Gastrocnemius medialis (tissue), 4 donors: ENCODE results near the gene DYNC2LI1. TPM values are rescaled to one million over a fixed set of nuclear protein-coding genes. Genes with fewer than 3 reads are reported as not detected.

Source experiments
- ATAC-seq, 2 donors: fragments of 150-250 bp; one replicate each; pipeline ENCODE4 v1.9.1; 2016
- DNase-seq, 2 donors: peaks; one replicate each; pipeline ENCODE4 v3.0.0-alpha.2; 2019
- H3K27ac ChIP-seq, 4 donors: fragments of 200-600 bp; sonication (generic); 1 replicate in 1 of 4; 2 replicates in 3 of 4; pipeline ENCODE4 v1.5.1; 2016 to 2018; ENCODE audit warnings: mild to moderate bottlenecking in 2 of 4, moderate library complexity in 1 of 4
- H3K27me3 ChIP-seq, 3 donors: fragments of 200-600 bp; sonication (generic) in 2 of 3; 1 replicate in 1 of 3; 2 replicates in 2 of 3; pipeline versions ENCODE4 v1.5.1 to v1.6.0; 2016 to 2019; ENCODE audit warnings: mild to moderate bottlenecking in 1 of 3, moderate library complexity in 1 of 3
- H3K36me3 ChIP-seq, 2 donors: fragments of 200-600 bp; sonication (generic) in 1 of 2; one replicate each; pipeline ENCODE4 v1.5.1; 2017 to 2018
- H3K4me1 ChIP-seq, 2 donors: fragments of 200-600 bp; sonication (generic) in 1 of 2; one replicate each; pipeline ENCODE4 v1.5.1; 2016 to 2017; ENCODE audit warnings: mild to moderate bottlenecking in 2 of 2
- H3K4me3 ChIP-seq, 4 donors: fragments of 200-600 bp; sonication (generic) in 3 of 4; 1 replicate in 1 of 4; 2 replicates in 3 of 4; pipeline ENCODE4 v1.5.1; 2016 to 2019; ENCODE audit warnings: mild to moderate bottlenecking in 2 of 4
- H3K9me3 ChIP-seq, 3 donors: fragments of 200-600 bp; sonication (generic) in 2 of 3; 1 replicate in 1 of 3; 2 replicates in 2 of 3; pipeline ENCODE4 v1.5.1; 2016 to 2019
- POLR2A ChIP-seq, 2 donors: fragments of 450-650 bp; IDR thresholded peaks; one replicate each; pipeline ENCODE4 v1.6.1; 2017; ENCODE audit warnings: antibody characterized with exemption in 2 of 2, mild to moderate bottlenecking in 2 of 2, moderate library complexity in 2 of 2
- in situ Hi-C, 4 donors: fragments of 200-750 bp; cut with MboI; loops; one replicate each; pipeline versions ENCODE4 v1.15.0 to v1.8.0; 2017; ENCODE audit warnings: low sequenced_read_pairs in 4 of 4
- intact Hi-C: fragments of 100-400 bp; cut with DNase I; formaldehyde crosslinking; loops from one replicate; pipeline ENCODE4 v1.15.1; 2023; ENCODE audit warnings: low total_unique reads
- total RNA-seq, 4 donors: library from RNA; depleted of rRNA; stranded (reverse); fragments of >200 nt; gene quantifications; one replicate each; pipeline versions ENCODE4 v1.1.0 to v1.2.3, GENCODE V29; 2016
- TF ChIP-seq, protein P1 (sequence below), 5 experiments: fragments of 450-650 bp in 3 of 5; fragments of 200-600 bp in 2 of 5; sonication (generic) in 2 of 5; IDR thresholded peaks in 4 of 5; conservative IDR thresholded peaks in 1 of 5; 1 replicate in 4 of 5; 2 replicates in 1 of 5; pipeline ENCODE4 v1.5.1; 2016 to 2019; ENCODE audit warnings: antibody characterized with exemption in 5 of 5, mild to moderate bottlenecking in 3 of 5, moderate library complexity in 3 of 5

The DYNC2LI1 gene
- total RNA-seq, 4 donors from 2014 or later, result 8.1 to 13.1 (median 10.2) TPM

DNA sequence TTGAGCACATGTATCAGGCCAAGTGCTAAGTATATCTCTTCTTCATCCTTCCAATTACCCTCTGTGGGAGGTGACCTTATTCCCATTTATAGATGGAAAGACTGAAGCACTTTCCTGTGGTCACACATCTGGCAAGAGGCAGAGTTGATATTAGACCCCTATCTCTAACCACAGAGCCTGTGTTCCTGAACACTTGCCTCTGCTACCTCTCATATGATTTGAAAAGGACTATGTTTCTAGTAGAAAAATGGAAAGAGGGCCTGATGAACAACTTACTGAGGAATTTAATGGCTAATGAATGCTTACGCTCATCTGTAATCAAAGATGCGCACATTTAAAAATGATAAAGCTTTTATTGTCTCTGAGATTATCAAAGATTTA lies 46.2 kb upstream of the DYNC2LI1 start:
- Histone ChIP-seq H3K4me1 (no peaks in the 10 kb centered on the region), H3K36me3 (no peaks in the 10 kb centered on the region), H3K27me3 (no peaks in the 10 kb centered on the region), H3K9me3 (no peaks in the 10 kb centered on the region), H3K27ac (no peak overlapping the region), H3K4me3 (no peak overlapping the region)
- no peak for TF ChIP-seq POLR2A (IDR thresholded peaks at IDR 0.05)
- TF ChIP-seq, protein P1, sequence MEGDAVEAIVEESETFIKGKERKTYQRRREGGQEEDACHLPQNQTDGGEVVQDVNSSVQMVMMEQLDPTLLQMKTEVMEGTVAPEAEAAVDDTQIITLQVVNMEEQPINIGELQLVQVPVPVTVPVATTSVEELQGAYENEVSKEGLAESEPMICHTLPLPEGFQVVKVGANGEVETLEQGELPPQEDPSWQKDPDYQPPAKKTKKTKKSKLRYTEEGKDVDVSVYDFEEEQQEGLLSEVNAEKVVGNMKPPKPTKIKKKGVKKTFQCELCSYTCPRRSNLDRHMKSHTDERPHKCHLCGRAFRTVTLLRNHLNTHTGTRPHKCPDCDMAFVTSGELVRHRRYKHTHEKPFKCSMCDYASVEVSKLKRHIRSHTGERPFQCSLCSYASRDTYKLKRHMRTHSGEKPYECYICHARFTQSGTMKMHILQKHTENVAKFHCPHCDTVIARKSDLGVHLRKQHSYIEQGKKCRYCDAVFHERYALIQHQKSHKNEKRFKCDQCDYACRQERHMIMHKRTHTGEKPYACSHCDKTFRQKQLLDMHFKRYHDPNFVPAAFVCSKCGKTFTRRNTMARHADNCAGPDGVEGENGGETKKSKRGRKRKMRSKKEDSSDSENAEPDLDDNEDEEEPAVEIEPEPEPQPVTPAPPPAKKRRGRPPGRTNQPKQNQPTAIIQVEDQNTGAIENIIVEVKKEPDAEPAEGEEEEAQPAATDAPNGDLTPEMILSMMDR (IDR thresholded peaks at IDR 0.05 in 4 of 5, conservative IDR thresholded peaks at IDR 0.05 in 1 of 5), result no peak
- DNase-seq (no peak), ATAC-seq (no peak)
- in situ Hi-C loops, result no loop called here
- intact Hi-C loops, result no loop called here

DNA sequence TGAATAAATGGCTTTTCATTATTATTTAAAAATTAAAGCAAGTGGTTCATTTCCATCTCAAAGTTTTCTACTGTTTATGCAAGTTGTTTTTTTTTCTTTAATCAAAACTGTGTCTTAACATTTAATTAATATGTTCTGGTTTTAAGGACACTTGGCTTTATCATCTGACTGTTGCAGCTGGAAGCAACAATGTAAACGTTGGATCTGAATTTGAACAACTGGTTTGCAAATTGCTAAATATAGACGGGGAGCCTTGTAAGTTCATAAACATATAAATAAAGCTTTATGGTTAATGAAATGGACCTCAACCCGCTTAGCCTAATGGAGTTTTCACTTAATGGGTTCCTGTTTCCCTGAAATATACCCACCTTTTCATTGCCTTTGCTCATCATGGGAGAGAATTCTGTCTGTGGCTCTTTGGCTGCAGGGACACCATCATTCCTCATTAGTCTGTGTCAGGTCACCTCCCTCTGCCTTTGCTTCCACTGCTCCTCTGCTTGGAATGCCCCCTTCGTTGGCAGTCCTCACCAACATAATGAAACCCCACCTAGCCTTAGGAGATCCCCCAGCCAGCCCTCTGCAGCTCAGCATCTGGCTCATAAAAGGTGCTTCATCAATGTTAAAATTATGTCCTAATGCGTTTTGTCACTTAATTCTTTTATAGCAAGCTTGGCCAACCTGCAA lies 44.2 kb upstream of the DYNC2LI1 start:
- intact Hi-C loops (no loop called here), in situ Hi-C loops (no loop called here)
- H3K4me1 ChIP-seq, result no peaks in the 10 kb centered on the region
- H3K36me3 ChIP-seq, result no peaks in the 10 kb centered on the region
- no peaks in the 10 kb centered on the region for H3K27me3 ChIP-seq
- no peaks in the 10 kb centered on the region for H3K9me3 ChIP-seq
- ATAC-seq, result no peak
- H3K4me3 ChIP-seq, result no peak overlapping the region
- TF ChIP-seq, protein P1 (IDR thresholded peaks at IDR 0.05 in 4 of 5, conservative IDR thresholded peaks at IDR 0.05 in 1 of 5), result no peak
- no peak for TF ChIP-seq POLR2A (IDR thresholded peaks at IDR 0.05)
- no peak for DNase-seq
- no peak overlapping the region for H3K27ac ChIP-seq

DNA sequence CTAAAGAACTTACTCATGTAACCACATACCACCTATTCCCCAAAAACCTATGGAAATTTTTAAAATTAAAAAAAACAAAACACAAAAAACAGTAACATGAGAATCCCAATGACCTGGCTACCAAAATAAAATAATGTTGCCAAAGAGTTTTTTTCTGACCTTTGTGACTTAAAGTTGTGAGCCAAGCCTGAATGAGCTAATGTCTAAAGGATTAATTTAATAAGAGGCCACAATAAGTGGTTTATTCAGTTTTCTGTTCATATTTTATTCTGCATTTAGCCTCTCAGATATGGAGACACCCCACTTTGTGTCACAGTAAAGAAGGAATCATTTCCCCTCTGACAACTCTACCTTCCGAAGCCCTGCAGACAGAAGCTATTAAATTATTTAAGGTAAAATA lies 42.6 kb upstream of the DYNC2LI1 start:
- H3K36me3 ChIP-seq, result no peaks in the 10 kb centered on the region
- H3K27me3 ChIP-seq, result no peaks in the 10 kb centered on the region
- no peak for DNase-seq
- H3K4me3 ChIP-seq, result no peak overlapping the region
- ATAC-seq, result no peak
- TF ChIP-seq, protein P1 (IDR thresholded peaks at IDR 0.05 in 4 of 5, conservative IDR thresholded peaks at IDR 0.05 in 1 of 5), result no peak
- TF ChIP-seq POLR2A (IDR thresholded peaks at IDR 0.05), result no peak
- no peak overlapping the region for H3K27ac ChIP-seq
- intact Hi-C loops, result no loop called here
- H3K9me3 ChIP-seq, result no peaks in the 10 kb centered on the region
- in situ Hi-C loops, result no loop called here
- H3K4me1 ChIP-seq, result no peaks in the 10 kb centered on the region

DNA sequence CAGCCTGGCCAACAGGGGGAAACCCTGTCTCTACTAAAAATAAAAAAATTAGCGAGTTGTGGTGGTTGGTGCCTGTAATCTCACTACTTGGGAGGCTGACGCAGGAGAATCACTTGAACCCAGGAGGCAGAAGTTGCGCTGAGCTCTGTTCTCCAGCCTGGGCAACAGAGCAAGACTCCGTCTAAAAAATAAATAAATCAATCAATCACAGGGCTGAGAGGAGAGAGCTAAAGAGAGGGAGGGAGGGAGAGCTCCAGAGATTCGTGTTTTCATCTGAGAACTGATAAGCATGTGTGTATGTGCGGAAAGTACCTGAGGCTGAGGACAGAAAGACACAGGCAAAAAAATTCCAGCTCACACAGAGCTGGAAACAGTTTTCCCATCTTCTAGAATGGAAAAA lies 37.2 kb upstream of the DYNC2LI1 start:
- no peaks in the 10 kb centered on the region for H3K9me3 ChIP-seq
- no peak for ATAC-seq
- no peaks in the 10 kb centered on the region for H3K27me3 ChIP-seq
- H3K27ac ChIP-seq, result no peak overlapping the region
- intact Hi-C loops, result no loop called here
- TF ChIP-seq, protein P1 (IDR thresholded peaks at IDR 0.05 in 4 of 5, conservative IDR thresholded peaks at IDR 0.05 in 1 of 5), result no peak
- TF ChIP-seq POLR2A (IDR thresholded peaks at IDR 0.05), result no peak
- in situ Hi-C loops, result no loop called here
- no peaks in the 10 kb centered on the region for H3K4me1 ChIP-seq
- no peaks in the 10 kb centered on the region for H3K36me3 ChIP-seq
- no peak overlapping the region for H3K4me3 ChIP-seq
- DNase-seq, result no peak
